ENCODE measurements around the gene USP10.
A peak's percentile ranks its signal among the peaks of the same experiment; 100 is the strongest.

- peak; percentile 87 for TF ChIP-seq CTCF (IDR thresholded peaks at IDR 0.05; ENCODE audit: insufficient read depth, low read depth, low read length)
- no peak for TF ChIP-seq EZH2 (IDR thresholded peaks at IDR 0.05; ENCODE audit: insufficient read depth, low read length)
These were observed 27.3 kb upstream of the USP10 start for GRCh38 chr16:84672276-84673202.
